GM18858 (cell line): ENCODE results near the gene KLC1.

ENCODE experiments used
- ATAC-seq: cut with Tn5 transposase; IDR thresholded peaks from one replicate; pipeline ENCODE4 v1.9.1; 2021; ENCODE audit not compliant: unreplicated experiment

Gene KLC1

DNA sequence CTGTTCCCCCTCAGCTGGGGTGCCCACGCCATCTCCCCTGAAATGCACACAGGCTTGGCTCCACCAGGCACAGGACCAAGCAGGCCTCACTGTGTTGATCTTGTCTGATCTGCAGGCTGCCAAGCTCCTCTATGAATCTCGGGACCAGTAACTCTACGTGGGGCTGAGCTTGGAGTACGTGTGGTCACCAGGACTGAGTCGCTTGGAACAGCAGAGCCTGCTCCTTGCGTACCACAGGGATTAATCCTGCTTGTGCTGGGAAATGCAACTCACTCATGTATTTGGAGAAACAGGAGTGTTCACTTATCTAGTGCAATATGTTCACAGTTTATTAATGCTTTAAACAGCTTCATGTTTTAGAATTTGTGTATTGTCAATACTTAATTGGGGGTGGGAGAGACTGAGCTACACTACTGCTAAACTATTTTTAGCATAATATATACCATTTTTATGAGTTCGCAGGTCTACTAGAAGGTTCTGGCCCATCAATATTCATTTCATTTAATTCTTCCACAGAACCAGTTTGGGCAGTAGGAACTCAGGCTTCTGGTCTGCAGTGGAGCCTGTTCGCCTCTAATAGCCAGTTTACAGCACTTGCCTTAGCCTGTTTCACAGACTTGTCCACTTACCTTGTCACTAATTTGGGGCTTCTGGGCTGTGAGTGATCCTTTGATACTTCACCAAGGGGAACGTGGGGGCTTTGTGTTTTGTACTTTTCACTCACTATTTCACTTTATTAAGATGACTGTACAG lies 104.0 kb downstream of the KLC1 start:
- ATAC-seq = no peak

DNA sequence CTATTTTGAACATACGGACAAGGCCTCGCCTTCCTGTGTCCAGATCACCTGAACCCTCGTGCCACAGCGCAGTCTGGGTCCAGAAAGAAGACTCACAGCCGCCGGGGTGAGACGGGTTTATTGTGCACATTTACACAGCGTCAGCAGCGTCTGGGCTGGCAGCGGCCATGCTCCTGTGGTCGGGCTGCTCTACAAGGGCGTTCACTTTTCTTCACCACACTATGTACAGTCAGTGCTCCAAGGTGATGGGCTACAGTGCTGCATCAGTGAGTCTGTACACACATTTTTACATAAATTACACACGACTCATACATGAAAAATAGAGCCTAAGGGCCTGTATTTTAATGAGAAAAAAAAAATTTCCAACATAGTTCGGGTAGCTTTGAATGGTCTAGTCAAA lies 104.6 kb downstream of the KLC1 start:
- ATAC-seq = no peak

DNA sequence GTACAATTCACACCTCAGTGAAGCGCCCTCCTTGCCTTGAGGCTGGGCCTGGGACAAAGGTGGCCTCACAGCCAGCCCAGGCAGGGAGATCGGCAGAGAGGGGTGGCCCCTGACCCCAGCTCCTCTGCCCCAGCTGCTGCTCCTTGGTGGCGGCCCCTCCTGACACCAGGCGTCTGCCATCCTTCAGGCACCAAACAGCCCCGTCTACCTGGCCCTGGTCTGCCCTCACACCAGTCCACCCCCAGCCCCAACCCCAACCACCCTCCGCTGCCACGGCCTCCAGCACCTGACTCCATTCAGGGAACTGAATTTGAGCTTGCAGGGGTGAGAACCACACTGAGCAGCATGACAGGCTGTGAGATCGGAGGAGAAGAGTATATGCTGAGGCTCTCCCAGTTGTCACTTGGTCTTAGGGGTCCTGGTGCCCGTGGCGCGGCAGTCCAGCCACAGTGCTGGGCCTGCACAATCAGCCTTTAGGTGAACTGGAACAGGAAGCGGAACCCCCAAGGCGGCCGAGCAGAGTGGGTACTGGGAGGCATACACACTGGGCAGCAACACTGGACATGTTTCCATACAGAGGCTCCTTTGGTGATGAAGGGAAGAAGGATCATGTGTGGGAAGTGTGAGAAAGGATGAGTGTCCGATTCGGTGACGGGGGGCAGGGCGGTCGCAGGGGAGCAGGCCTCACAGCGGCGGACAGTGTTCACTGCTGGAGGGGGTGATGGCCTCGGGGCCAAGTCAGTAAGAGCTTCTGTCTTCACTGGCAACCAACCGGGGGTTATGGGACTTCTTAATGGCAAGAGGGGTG lies 105.3 kb downstream of the KLC1 start:
- no peak for ATAC-seq

DNA sequence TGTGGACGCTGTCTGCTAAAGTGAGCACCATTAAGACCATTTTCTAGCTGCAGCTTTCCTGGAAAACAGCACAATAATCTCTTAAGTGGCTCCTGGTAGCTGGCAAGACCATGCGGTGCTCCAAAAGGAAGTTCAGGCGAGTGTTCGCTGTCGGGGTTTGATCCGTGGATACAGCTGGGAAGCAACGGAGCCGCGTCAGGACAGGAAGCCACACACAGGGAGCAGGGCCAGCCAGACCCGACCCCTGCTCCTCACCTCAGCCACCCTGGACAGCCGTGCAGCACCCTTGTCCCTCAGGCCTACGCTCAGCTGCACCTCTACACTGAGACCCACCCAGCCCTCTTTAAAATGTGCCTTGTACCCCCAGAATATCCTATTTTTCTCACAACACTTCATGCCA lies 106.0 kb downstream of the KLC1 start:
- no peak for ATAC-seq

DNA sequence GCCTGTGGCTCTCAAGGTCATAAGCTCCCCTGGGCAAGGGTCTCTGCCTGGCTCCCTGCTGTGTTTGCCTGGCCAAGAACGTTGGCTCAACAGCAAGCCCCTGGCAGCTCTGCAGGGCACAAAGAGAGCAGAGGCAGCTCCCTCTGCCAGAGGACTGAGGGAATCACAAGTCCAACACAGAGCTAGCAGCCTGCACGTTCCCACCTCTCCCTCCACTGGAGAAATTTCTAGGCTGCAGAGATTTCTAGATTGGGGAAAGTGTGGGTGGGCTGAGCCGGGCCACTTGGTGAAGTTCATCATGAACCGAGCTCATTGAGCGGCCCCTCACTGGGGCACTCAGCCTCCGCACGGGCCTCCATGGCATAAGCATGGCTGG lies 106.4 kb downstream of the KLC1 start:
- ATAC-seq = no peak

DNA sequence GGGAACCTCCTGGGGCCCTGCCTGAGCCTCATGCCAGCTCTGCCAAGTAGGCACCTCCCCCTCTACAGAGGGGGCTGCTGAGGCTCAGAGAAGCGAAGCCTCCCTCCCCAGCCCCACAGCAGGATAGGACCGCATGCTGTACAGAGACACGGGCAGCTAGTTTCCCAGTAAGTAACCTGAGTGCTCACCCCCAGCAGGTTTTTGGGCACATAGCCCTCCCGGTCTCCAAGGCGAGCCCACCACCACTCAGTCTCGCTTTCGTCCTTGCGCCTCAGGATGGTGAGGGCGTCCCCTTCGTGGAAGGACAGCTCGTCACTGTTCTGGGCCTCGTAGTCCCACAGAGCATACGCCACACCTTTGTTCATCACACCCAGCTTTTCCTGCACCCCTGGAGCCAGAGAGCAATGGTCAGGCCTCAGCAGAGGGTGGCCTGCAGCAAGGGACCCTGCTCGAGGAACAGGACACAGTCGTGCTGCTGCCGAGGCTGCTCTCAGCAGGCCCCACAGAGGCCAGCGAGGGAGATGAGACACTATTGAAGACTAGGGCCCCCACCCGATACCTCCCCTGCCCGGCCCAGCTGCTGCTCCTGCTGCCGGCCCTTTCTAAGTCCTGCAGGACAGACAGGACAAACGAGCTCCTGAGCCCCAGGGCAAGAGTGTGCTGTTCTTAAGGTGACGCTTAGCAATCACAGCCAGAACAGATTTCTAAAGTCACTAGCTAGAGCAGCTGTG lies 107.0 kb downstream of the KLC1 start:
- ATAC-seq = no peak

DNA sequence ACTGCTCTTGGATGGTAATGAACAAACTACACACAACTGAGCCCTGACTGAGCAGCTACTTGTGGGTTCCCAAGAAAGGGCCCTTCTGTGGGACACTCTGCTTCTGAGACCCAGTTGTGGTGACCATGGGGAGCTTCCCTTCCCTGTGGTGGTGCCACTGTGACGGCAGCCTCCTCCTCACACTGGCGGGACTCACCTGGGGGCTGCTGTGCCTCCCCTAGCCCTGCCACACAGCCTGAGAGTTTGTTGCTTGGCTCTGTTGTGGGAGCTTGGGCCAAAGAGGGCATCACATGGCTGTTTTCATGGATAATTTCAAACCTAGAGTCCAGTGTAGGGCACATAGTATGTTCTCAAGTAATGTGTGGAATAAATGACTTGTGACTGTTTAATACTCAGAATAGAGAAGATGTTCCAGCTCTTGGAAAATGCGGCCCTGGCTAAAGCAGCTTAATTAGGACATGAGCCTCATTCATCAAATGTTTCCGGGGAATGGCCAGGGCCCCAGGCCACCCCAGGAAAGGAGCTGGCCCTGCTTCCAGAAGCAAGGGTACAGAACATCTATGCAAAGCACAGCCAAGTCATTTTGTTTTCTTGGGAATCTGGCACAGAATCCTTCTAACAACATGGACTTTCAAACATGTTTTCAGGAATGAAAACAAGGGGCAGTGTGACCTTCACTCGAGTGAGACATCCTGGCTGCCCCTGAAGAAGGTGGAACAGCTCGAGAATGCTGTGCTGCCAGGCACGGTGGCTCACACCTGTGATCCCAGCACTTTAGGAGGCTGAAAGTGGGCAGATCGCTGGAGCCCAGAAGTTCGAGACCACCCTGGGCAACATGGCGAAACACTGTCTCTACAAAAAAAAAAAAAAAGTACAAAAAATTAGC lies 107.8 kb downstream of the KLC1 start:
- ATAC-seq = no peak

DNA sequence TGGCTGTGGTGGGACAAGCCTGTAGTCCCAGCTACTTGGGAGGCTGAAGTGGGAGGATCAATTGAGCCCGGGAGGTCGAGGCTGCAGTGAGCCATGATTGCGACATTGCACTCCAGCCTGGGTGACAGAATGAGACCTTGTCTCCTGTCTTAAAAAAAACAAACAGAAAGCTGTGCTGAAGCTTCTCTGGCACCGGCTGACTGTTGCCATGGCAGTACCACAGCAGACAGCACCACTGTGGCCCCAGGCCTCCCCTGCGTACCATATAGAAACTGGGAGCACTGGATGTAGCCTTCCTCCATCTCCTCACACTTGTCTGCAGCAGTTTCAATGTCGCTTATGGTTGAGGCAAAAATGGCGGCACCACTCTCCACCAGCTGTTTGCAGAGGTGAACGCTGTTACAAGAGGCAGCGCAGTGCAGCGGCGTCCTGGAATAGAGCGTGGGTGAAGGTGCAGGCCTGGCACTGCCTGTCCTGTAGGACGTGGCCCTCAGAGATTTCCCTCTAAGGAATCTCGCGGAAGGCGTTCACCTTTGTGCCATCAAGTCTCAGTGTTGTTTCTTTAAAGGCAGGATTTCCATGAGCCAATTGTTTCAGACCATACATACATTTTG lies 108.5 kb downstream of the KLC1 start:
- ATAC-seq = no peak

DNA sequence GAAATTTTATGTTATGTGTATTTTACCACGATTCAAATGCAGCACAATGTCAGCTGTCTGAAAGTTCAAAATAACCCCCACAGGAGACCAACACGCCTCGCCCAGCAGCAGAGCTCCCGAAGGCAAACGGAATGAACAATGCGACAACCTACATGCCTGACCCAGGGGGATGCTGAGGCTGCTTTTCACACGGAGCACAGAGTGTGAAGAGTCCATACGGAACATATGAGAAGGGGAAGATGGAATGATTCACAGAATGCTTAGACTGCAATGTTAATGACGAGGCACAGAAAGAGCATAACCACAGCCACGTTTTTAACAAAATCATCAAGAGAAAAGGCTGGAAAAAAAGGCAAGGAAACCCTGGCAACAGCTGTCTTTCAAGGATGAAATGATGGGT lies 109.2 kb downstream of the KLC1 start:
- ATAC-seq = no peak

DNA sequence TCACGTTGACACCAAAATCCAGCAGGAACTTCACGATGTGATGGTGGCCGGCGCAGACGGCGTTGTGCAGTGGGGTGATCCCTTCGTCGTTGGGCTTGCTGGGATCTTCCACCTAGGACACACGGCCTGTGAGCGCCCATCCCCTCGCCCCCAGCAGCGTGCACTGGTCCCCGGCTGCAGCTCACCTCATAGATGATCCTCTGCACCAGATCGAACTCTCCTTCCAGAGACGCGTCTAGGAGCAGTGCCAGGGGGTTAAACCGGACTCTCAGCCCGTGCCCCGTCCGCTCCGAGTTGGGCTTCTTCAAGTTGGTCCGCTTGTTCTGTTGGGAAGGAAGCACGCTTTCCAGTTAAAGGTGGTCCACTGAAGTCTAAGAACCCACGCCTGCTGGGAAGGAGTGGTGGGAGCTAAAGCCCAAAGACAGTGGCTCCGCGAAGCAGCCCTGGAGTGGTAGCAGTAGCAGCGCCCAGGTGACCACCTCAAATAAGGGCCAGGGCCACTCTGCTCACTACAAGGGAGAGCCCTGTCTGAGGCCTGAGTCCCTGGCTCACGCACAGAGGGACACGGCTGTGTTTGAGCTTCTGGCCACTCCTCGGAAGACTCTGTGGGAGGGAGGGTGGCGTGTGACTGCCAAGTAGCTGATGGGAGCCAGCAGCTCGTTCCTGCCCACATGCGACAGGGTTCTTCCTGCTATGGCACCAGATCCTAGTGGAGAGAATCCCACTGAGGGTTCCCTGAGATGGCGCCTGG lies 109.9 kb downstream of the KLC1 start:
- ATAC-seq = no peak

DNA sequence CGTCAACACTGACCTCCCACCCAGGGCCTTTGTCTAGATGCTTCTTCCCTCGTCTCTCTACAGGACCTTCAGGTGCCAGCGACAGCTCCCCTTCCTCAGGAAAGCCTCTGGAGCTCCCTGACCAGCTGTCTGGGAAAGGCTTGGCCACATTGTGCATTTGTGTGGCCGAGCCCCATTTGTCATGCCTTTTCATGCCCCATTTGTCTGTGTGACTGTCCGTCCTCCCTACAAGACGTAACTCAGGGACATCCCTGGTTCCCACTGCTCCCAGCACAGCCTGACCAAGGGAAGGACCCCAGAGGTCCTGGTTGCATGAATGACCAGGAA lies 110.4 kb downstream of the KLC1 start:
- ATAC-seq = no peak

DNA sequence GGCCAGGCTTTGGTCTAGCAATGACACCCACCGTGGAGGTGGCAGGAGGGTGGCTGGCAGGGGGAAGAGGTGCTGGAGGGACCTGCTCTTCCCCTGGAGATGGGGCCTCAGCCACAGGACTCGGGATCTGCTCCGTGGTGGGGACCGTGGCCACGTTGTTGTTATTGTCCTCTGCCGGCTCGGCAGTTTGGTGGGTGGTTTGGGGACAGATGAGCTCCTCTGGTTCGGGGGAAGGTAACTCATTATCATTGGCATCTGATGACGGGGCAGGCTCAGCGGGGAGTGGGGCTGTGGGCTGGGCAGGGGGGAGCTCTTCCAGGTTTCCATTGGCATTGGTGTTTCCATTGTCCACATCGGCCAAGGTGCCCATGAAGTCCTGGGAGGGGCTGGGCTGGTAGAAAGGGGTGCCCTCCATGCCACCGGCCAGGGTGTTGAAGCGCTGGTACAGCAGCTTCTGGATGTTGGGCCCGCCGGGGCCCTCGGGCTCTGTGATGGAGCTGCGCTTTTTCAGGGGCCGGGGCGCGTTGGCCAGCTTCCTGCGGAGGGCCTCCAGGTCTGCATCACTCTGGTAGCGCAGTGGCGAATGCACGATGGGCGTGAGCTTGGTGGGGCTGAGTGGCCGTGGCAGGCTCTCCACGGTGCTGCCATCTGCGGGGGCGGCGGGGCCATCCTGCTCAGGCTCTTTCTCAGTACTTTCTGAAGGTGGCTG lies 110.9 kb downstream of the KLC1 start:
- ATAC-seq = no peak

DNA sequence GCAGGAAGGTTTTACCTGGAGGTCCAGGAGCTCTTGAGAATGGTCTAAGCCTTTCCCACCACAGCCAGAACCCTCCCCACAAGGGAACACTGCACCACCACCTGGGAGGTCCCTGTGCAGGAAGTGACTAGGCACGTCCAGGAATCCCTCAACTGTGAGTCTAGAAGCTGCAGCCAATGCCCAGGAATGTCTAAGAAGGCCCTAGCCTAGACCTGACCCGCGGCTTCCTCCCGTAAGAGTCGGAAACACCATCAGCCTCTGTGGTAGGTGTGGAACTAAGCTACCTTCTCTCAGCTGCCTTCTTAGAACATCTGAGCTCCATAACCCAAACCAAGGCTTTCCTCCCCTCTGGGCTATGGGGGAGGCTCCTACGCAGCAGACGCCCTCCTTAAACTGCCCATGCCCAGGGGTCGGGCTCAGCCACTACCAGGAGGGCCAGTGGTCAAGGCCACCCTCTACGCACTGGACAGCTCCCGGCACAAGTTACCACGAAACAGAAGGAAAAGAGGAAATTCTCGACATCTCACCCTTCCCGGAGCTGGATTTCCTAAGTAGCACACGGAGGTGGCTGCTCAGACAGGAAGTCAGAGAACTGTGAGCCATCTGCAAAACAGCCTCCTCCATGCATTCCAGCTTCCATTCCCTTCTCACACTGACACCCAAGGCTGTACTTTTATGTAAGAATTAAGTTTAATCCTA lies 112.1 kb downstream of the KLC1 start:
- ATAC-seq = no peak

DNA sequence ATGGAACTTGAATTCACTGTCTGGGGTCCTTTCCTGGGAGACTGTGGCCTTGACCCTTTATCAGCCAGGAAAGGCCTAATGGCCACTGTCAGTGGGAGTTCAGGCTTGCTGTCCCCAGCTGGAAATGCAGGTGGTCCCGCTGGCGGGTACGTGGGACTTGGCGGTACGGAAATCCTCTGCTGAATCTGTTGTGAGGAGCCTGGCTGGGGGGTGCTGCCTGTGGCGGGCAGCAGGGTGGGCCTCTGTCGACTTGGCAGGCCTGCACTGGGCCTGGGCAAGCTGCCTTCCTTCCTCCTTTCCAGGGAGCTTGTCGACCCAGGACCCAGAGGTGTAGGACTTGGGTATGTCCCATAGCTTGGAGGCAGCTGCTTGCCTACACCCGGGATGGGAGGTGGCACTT lies 112.9 kb downstream of the KLC1 start:
- ATAC-seq = no peak

DNA sequence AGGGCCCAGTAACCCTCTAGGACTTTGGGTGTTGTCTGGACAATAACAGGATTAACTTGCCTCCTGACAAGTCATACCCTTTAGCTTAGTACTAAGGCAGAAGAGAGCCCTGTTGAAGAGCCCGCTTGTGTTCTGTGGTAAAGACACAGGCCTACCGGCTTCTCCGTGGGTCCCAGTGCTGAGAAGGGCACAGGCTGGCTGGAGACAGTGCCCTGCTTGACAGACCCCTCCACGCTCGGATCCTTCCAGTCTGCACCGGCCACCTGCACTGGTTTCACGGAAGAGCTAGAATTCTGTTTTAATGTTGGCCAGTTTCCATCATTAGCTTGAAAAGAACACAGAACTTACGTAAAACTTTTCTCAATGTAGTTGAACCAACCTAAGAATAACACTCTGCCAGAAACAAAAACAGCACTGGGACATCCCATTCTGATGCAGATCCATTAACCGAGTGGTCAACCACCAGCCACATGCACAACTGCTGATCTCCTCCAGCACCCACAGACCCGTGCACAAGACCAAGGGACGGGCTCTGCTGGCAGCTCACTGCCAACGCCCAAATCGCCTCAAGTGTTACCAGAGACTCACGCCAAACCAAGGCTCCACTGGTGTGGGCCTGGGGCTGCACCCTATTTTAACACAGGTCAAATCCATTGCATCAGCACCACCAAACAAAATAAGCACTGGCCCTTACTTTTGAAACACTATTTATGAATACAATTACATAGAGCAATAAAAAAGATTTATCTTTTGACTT lies 113.7 kb downstream of the KLC1 start:
- no peak for ATAC-seq

DNA sequence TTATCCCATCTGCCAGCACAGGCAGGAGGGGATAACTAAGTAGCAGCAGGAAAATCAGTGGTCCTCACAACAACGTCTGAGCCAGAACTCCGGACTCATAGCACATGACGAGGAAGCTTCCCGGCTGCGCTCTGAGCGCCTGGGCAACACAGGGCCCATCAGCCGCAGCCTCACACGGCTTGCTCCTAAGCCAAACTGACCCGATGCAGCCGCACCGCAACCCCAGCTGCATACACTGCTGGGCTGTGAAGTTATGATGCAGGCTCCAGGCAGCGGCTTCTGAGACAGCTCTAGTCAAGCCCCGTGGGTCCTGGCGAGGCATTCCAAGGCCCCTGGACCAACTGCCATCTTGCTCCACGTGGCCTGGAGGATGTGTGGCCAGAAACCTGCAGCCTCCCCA lies 114.7 kb downstream of the KLC1 start:
- no peak for ATAC-seq

DNA sequence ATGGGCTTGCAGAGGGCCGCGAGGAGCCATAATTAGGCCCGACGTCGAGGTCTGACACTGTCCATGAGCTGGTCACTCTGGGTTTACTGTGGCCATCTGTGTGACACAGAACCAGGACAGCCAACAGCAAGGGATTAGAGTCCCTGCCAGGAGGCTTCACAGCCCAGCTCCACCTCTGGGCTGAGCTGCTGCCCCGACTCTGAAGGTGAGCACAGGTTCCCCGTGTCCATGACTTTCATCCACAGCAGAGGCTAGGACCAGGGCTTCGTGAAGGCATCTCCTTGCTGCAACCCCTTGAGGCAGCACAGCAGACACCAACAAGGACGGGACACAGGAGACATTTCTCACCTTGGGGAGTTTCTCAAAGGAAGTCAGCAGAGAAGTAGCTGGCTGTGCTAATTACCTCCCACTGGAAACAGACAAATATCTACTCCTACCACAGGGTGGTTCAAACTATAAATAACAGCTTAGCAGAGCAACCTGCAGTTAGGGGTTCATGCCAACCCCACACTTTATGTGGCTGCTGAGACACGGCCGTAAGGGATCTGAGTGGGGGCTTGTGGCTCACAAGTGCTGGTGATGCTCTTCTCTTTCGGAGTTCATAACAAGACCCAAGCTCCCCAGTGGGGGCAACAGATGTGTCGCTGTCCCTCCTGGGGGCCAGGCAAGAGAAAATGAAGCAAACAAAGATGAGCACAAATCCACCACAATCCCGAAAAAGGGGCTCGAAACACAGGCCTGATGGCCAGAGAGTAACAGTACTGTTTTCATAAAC lies 115.8 kb downstream of the KLC1 start:
- ATAC-seq = no peak
